ENCODE measurements around the gene PARD3B.

DNA sequence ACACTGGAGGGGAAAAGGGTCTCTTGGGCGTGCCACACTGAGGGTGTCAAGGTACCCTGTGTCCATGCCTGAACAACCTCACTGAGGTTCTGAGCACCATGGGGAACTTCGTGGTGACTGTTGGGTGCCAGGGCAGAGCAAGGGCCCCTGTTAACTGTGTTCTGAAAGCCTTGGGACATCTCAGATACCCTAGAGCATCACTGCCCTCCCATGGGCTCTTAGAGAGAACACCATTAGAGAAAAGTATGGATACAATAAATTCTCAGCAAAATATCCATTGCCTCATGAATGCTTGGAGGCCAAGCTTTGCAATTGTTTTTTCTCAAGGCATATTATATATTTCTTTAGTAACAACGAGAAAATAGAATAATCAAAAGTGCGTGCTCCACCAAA lies 648.6 kb downstream of the PARD3B start:
- TF ChIP-seq POU2F2 (IDR thresholded peaks at IDR 0.05; ENCODE audit: low read depth, low read length), result no peak
- no peak for TF ChIP-seq POLR2A (IDR thresholded peaks at IDR 0.05; ENCODE audit: low read depth, low read length)
- no peak for TF ChIP-seq POLR2AphosphoS5 (IDR thresholded peaks at IDR 0.05; ENCODE audit: low read depth, low read length)
- TF ChIP-seq SPI1 (IDR thresholded peaks at IDR 0.05; ENCODE audit: low read depth, low read length), result no peak

Measured in GM12891 (cell line).